ENCODE results near the gene GLI3.

DNA sequence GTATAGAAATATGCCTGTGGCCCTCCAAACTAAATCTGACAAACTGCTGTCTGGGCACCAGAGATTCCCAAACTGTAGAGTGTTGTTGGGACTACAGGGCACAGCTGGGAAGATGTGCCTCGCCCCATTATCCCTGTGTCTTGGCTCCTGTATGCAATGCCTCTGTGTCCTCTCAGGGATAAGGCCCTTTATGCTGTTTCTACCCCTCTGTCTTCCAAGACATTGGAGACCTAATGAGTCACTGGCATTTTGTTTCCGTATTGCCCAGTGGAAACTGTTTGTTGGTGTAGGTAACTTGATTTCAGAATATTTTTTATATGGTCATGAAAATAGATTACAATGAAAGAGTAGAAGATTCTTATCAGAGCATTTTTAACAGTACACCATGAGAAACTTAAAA, 183.2 kb downstream of the GLI3 start:
- TF ChIP-seq POLR2A (IDR thresholded peaks at IDR 0.05): no peak
- TF ChIP-seq, protein P1, sequence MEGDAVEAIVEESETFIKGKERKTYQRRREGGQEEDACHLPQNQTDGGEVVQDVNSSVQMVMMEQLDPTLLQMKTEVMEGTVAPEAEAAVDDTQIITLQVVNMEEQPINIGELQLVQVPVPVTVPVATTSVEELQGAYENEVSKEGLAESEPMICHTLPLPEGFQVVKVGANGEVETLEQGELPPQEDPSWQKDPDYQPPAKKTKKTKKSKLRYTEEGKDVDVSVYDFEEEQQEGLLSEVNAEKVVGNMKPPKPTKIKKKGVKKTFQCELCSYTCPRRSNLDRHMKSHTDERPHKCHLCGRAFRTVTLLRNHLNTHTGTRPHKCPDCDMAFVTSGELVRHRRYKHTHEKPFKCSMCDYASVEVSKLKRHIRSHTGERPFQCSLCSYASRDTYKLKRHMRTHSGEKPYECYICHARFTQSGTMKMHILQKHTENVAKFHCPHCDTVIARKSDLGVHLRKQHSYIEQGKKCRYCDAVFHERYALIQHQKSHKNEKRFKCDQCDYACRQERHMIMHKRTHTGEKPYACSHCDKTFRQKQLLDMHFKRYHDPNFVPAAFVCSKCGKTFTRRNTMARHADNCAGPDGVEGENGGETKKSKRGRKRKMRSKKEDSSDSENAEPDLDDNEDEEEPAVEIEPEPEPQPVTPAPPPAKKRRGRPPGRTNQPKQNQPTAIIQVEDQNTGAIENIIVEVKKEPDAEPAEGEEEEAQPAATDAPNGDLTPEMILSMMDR (IDR thresholded peaks at IDR 0.05): no peak

Measured in tibial nerve (tissue), 3 donors.